Measurements from ENCODE around the gene ELOVL6.
A peak's percentile ranks its signal among the peaks of the same experiment; 100 is the strongest.
"Not testable (repeated sequence)": the region's sequence is repeated elsewhere in the genome, so short reads cannot be mapped to it uniquely, and the experiment has no call there.

The ELOVL6 gene

DNA sequence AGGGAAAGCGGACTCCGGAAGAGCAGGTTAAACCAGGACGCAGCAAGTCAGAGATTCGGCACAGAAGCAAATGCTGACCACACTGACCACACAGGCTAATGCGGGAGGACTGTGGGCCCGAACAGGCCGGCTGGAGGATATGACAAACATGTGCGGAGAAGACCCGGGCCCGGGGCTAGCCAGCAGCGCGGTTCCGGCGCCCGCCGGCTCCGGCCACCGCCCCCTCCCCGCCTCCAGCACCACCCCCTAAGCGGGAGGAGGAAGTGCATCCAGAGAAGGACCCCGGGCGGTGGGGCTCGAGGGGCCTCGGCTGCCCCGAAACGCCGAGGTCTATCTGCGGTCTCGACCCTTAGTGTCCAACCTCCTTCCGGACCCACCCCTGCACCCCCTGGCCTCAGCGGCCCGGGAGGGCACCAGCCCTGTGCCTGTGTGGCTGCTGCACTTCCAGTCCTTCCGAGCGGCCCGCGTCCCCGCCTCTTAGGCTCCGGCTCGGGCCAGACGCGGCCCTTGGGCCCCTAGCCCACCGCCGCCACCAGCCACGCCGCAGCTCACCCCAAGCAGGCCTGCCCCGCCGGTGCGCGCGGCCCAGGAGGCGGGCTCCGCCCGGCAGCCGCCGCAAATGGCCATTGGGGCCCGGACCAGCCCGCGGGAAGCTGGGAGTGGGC is 2.1 kb downstream of the ELOVL6 start:
- no peak for DNase-seq

DNA sequence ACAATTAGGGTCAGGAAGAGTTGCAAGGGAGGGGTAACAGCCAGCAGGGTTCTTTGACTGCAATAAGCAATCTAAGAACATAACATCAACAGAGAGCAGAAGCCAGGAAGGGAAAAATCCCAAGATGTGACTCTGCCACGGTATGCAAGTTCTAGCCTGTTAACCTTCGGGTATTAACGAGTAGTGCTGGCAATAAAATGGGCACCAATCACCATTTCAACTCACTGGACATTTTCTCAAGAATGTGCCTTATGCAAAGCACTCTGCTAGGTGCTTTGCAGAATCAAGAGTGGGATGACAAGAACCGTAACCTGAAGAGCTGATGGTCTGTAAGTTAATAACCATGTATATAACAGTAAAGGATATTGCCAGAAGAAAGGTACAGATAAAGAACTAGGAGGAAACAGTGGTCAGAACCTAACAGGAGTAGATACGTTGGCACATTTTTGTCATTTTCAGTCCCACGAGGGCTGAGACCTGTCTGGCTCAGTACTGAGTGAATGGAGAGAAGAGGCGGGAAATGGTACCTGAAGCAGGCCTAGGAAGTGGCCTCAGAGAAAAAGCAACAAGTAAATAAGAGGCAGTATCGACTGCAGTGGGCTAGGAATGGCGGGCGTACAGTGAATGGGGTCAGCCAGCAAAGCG is 2.7 kb downstream of the ELOVL6 start:
- no peak for DNase-seq

DNA sequence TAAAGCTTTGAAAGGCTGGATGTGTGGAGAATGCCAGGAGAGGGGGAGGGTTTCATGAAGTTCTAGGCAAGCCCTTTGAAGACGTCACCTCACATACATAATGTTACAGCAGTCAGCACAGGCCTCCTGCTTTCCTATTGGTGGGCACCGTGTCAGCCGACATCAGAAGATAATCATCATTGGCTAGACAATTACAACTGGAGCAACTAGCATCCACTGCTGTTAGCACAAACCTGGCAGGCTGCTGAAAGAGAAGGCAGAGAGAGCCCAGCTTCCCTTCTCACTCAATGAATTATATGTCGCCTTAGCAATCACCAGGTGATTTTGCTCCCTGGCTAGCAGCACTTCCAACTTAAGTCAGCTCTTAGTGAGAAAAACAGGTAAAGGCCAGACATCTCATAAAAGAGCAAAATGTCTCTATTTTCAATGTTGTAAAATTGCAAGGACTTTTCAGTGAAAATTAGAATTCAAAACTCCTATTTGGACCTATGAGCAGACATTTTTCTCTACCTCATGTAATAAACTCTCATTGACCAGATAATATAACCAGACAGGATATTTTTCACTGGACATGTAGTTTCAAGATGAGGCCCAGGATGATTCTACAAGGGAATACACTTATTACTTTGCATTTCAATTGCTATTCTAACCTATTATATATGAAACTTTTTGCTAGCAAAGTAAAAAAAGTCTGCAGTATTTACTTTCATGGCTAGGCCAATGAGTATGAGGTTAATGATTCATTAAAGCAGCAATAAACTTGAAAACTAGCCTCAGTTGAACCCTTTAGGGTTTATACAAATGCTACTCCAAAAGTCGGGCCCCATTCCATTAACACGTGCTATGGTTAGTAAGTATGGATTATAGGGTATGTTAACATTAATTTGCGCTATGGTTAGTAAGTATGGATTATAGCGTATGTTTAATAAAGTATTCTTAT is 4.3 kb downstream of the ELOVL6 start:
- peak; percentile 54 for DNase-seq

DNA sequence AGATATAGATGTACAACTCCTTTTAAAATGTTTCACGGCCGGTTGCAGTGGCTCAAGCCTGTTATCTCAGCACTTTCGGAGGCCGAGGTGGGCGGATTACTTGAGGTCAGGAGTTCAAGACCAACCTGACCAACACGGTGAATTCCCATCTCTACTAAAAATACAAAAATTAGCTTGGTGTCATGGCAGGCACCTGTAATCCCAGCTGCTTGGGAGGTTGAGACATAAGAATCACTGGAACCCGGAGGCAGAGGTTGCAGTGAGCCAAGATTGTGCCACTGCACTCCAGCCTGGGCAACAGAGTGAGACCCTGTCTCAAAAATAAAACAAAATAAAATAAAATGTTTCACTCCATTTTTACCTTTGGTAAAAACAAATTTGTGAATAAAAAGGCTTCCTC is 5.1 kb downstream of the ELOVL6 start:
- DNase-seq, result not testable (repeated sequence)

DNA sequence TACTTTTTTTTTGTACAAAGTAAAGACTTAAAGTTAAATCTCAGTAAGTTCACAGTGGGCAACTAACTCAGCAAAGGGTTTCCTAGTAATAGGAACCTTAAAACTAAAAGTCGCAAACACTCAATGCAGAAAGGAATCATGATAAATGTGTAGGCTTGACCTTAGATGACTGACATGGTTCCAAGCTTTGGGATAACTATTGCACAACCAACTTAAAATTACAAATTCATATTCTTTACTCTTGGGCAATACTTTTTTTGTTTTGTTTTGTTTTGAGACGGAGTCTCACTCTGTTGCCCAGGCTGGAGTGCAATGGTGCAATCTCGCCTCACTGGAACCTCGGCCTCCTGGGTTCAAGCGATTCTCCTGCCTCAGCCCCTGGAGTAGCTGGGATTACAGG is 8.2 kb downstream of the ELOVL6 start:
- DNase-seq, result no peak

DNA sequence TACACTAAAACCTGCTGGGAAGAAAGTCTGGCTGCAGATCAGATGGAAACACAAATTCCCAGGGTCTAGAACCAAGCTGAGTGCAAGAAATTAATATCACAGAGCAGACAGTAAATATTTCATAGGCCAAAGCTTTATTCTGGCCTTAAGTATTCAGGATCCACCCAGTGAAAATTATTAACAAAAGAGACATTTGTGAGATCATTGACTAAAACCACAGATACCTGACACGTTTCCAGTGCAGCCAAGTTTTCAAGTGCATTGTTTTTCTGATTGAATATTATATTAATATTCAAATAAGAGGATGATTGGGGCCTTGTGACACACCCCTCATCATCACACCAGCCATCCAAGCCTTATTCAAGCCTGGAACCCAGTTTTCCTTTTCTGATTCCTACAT is 10.3 kb downstream of the ELOVL6 start:
- DNase-seq, result no peak

DNA sequence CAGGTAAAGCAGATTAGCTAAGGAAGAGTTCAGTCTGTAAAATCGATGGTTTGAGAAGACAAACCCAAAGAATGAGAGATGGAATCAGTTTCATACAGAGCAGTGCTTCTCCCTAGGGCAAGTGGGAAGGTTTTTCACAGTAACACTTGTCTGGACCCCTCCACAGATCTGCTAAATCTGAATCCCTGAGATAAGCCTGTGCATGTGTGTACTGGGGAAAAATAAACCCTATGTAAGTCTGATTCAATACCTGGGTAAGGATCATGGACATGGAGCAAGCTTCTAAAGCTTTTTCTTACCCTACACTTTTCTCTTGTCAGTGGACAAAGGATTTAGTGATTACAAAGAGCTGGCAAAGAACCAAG is 13.6 kb downstream of the ELOVL6 start:
- DNase-seq, result no peak

DNA sequence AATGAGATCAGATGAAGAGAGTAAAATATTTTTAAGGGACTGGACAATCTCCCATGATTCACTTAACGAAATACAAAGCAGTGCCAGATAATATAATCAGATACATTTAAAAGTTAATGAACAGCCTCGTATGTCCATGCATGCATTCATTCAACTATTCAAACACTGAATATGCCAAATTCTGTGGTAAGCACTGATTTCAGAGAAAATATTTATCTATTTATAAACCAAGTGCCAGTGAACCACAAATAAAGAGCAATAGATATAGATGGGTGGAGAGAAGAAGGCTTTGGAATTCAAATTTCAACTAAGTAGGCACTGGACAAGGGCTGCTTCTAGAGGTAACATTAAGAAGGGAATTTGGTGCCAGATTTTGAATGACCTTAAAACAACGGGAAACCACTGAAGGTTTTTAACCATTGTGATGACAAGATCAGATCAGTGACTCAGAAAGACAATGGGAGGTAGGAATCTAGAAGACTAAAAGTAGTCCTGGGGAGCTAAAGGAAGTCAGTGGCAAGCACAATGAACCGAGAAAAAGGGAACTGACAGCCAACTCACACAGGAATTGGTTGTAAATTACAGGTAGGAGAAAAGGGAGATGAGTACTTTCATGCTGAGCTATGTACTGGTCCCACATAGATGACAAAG is 14.2 kb downstream of the ELOVL6 start:
- DNase-seq, result no peak

DNA sequence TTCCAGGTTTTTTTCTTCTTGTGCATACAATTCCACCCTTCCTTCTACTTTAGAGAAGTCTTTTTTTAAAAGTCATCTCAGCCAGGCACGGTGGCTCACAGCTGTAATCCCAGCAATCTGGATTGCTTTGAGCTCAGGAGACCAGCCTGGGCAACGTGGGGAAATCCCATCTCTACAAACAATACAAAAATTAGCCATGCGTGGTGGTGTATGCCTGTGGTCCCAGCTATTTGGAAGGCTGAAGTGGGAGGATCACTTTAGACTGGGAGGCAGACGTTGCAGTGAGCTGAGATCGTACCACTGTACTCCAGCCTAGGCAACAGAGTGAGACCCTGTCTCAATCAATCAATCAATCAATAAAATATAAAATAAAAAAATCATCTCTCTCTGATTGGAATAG is 14.8 kb downstream of the ELOVL6 start:
- DNase-seq, result no peak

DNA sequence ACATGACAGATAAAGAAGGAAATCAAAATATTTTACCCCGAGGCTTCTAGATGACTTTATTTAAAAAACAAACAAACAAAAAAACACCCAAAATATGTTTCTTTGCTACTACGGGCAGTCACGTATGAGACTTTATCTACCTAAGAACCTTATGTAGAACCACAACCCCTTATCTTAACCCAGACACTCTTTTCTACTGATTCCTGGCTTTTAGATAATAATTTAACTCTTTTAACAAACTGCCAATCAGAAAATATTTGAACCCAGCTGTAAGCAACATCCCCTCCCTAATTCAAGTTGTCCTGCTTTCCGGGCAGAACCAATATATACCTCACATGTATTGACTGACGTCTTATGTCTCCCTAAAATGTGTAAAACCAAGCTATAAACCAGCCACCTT is 15.4 kb downstream of the ELOVL6 start:
- no peak for DNase-seq

DNA sequence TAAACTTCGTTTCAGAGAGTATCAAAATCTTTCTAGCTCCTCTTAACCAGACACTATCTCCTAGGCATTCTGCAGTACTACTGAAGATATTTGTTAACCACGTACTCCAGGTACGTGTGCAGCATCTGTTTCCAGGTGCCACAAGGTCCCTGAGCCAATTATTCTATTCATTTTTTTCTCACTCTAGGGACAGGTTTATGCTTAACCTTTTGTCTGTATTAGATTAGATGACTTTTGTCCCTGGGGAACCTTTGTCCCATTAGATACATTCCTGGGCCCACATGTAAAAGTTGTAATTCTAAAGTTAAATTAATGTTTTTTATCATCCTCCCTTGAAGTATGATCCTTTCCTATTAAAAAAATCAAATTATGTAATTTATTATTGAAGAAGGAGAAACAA is 16.5 kb downstream of the ELOVL6 start:
- DNase-seq, result no peak

DNA sequence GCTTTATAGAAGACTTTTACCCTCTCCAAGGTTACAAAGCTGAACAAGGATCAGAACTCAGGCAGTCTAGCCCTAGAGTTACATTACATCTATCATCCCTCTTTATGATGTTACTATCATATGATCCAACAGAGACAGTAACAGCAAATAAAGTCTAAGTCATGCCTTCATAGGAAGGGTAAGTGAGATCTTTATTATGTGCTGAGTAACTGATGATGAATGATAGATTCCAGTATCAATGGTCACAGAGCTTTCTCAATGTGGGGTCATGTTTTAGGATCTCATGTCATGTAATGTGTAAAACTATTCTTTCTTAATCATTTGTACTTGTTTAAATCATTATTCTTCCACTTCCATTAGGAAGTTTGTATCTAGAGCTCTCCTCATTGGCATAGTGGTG is 22.8 kb downstream of the ELOVL6 start:
- DNase-seq, result no peak

DNA sequence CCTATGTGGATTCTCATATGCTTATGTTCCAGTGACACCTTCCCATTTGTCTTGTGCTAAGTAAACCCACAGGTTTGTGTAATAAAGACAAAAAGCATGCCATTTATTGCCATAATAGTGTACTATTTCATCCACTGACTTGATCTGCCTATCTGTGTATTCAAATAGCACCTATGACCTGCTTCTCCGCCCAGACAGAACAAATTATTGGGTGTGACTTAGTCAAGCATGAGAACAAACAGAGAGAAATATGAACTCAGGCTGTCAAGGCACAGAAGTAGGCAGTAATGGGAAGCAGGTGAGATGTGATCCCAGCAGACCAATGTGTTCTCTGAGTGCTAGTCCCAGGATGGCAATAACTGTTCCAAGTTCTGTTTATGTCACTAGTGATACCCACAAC is 25.4 kb downstream of the ELOVL6 start:
- DNase-seq, result no peak

DNA sequence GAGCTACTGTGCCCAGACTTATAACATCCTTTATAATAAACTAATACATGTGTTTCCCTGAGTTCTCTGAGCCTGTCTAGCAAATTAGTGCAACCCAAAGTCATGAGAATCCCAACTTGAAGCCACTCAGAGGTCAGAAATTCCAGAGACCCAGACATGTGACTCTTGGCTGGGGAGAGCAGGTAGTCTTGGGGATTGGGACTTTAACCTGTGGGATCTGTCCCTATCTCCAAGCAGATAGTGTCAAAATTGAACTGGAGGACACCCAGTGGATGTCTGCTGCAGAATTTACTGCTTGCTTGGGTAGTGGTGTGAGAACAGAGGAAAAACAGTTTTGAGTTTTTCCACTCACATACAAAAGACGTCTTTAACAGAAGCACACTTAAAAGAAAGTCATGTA is 26.4 kb downstream of the ELOVL6 start:
- no peak for DNase-seq

DNA sequence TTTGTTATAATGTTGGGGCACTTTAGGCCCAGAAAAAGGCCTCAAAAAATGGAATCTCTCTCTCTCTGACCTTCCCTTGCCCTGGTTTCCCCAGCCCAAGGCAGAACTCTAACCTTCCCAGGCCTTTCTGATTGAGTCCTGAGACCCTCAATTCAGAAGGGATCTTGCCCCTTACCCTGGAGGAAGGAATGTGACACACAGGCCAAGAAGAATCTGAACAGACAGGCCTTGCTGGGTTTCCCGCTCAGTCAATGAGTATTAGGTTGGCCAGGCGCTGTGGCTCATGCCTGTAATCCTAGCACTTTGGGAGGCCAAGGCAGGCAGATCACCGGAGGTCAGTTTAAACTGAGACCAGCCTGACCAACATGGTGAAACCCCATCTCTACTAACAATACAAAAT is 27.6 kb downstream of the ELOVL6 start:
- no peak for DNase-seq

DNA sequence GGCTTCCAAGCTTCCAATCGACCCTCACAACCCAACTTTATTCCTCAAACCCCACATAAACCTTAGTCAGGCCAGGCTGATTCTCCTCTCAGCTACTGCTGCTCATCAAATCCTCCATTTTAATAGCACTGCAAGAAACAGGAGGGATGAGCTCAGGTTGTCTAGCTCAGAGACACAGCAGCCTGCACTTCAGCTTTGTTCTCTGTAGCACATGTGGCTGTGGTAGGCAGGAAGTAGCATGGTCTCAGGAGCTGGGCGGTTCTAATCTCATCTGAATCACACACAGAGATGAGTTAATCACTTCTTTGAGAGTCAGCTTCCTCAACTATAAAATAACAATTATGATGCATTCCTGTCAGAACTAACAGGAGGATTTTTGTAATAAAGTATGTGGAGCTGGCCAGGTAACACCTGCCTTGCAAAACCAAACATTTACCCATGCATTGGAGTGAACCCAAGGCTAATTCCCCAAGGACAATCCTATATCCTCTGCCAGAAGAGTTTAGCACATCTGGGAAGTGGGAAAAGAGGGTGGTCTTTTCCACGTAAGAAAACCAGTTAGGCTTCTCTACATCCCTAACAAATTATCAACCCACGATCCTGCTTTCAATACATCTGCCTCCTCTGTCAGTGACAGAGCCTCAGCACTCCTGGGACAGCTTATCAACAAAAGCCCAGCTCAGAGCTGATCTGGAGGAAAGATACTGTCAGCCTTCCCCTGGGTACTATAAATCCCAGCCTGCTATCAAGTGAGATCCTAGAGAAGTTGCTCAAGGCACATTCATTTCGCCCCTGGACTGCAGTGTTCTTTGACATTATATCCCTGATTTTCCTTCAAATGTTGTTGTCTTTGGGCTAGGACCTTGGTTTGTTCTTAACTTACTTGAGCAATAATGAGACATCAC is 32.8 kb downstream of the ELOVL6 start:
- no peak for DNase-seq

DNA sequence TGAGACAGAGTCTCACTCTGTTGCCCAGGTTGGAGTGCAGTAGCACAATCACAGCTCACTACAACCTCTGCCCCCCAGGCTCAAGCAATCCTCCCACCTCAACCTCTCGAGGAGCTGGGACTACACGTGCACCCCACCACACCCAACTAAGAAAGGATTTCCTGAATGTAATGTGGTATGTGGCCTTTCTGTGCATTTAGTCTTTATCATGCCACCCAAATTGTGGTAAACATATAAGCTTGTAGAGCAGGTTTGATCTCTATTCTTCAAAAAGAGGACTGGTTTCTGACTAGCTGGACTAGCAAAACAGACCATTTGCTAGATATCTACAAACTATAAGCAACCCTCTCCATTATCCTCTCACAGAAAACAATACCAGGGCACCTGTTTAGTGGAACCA is 33.6 kb downstream of the ELOVL6 start:
- no peak for DNase-seq

DNA sequence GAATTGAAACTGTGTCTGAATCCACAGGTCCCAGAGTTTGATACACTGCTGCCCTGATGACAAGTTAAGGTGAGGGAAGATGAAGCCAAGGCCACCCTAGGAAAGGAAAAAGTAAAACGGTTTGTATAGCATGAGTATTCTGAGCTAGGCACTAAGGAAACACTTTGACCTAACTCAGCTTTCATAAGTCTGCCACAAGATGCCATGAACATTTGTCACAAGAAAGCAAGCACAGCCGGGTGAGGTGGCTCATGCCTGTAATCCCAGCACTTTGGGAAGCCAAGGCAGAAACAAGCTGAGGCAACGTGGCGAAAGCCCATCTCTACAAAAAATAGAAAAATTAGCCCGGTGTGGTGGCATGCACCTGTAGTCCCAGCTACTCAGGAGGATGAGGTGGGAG is 34.2 kb downstream of the ELOVL6 start:
- no peak for DNase-seq

DNA sequence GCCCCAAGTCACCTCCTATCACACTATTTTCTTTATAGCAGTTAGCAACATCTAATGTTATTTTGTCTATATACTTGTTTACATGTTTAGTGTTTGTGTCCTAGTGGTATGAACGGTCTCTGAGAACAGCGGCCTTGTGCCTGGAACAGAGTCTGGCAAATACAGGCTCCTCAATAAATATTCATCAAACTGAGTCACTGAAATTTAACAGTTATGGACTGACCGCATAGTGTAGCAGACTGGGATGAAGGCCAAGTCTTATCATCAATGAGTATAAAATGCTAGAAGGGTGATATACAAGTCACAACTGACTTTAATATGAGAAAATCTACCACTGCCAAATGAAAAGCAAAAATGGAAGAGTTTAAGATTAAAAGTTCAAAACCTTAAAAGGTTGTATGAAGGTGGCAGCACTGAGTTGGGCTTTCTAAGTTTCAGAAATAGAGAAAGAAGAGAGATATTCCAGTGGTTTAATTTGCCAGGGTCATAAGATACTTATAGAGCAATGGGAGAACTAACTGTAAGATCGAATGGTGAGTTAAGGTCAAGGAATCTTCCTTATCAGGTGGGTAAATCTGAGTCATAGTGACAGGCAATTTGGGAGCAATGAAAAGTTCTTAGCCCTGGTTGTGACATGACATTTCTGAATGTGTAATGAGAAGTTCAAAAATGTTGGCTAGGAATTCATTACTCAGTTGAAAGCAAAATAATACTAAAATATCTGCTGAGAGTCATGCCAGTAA is 34.9 kb downstream of the ELOVL6 start:
- DNase-seq, result no peak

DNA sequence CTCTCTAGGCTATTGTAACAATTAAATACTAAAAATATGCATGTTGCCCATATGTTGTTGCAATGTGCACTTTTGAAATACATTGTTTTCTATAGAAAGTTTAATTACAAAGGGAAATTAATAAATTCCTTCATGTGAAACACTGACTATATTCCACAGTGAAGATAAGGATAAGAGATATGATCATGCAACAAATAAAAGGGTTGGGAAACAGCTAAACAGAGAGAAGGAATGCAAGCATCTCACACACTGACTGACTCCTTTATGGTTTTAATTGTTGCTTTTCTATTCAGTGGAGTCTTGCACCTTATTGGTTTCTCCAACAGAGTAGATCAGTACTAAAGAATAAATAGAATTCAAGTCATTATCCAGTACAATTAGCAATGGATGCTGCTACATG is 37.8 kb downstream of the ELOVL6 start:
- DNase-seq, result no peak

DNA sequence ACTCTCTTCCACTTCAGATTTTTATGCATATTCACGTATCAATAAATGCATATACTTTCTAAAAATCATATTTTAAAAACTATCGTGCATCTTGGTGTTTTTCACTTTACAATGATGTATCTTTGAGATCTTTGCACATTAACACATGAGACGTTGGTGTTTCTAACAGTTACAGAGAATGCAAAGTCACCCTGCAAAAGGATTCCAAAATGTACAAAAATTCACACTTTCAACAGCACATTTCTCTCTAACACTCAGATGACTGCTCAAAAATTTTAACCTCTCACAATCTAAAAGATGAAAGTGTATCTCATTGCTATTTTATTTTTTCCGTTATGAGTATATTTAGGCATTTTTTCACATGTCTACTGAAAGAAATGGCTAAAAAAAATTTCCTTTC is 38.9 kb downstream of the ELOVL6 start:
- no peak for DNase-seq

DNA sequence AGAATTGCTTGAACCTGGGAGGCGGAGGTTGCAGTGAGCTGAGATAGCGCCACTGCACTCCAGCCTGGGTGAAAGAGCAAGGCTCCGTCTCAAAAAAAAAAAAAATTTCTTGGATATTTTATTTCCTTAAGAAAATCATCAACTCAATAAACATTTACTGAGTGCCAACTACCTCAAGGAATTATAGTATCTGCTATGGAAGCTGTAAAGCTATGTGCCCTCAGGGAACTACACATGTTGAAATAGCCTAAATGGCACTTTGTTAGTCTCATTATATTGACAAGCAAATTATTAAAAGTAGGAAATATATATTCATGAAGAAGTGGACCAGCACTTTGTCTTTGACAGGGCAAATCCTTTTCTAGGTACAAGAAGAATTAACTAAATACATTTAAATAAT is 40.8 kb downstream of the ELOVL6 start:
- no peak for DNase-seq
